Hepatocyte (in vitro differentiated cells): ENCODE data around the gene DVL1. TPM values are rescaled to one million over a fixed set of nuclear protein-coding genes. Genes with fewer than 3 reads are reported as not detected.

Experiments
- DNase-seq: peaks from one replicate; pipeline ENCODE4 v3.0.0-alpha.2; 2016; ENCODE audit warnings: low spot score
- H2AFZ ChIP-seq: fragments of 200-600 bp; sonication (generic); 2 replicates; pipeline ENCODE4 v1.6.0; 2016; ENCODE audit warnings: antibody characterized with exemption, mild to moderate bottlenecking
- H3K27ac ChIP-seq: fragments of 200-600 bp; sonication (generic); 2 replicates; pipeline ENCODE4 v1.5.1; 2016; ENCODE audit warnings: mild to moderate bottlenecking
- H3K27me3 ChIP-seq: fragments of 200-600 bp; sonication (generic); 2 replicates; pipeline ENCODE4 v1.6.1; 2016
- H3K36me3 ChIP-seq: fragments of 200-600 bp; sonication (generic); replicated peaks from 2 replicates; pipeline ENCODE4 v1.5.1; 2016; ENCODE audit warnings: low read depth; ENCODE audit not compliant: insufficient read depth
- H3K4me1 ChIP-seq: fragments of 200-600 bp; sonication (generic); 2 replicates; pipeline ENCODE4 v1.5.1; 2016; ENCODE audit warnings: mild to moderate bottlenecking, moderate library complexity; ENCODE audit not compliant: insufficient read depth
- H3K4me2 ChIP-seq: fragments of 200-600 bp; sonication (generic); 2 replicates; pipeline ENCODE4 v1.6.0; 2016
- H3K4me3 ChIP-seq: fragments of 200-600 bp; sonication (generic); 2 replicates; pipeline ENCODE4 v1.5.1; 2016; ENCODE audit warnings: mild to moderate bottlenecking
- H3K79me2 ChIP-seq: fragments of 200-600 bp; sonication (generic); 2 replicates; pipeline ENCODE4 v1.6.0; 2017; ENCODE audit warnings: mild to moderate bottlenecking
- H3K9me2 ChIP-seq: fragments of 200-600 bp; sonication (generic); replicated peaks from 2 replicates; pipeline ENCODE4 v1.6.0; 2017; ENCODE audit warnings: mild to moderate bottlenecking; ENCODE audit not compliant: insufficient read depth
- H3K9me3 ChIP-seq: fragments of 200-600 bp; sonication (generic); 2 replicates; pipeline ENCODE4 v1.5.1; 2016; ENCODE audit warnings: low read depth, mild to moderate bottlenecking
- H4K20me1 ChIP-seq: fragments of 200-600 bp; sonication (generic); 2 replicates; pipeline ENCODE4 v1.6.0; 2016; ENCODE audit warnings: mild to moderate bottlenecking; ENCODE audit not compliant: insufficient read depth, poor library complexity, severe bottlenecking
- EZH2 ChIP-seq: fragments of 200-600 bp; sonication (generic); IDR thresholded peaks from 2 replicates; pipeline ENCODE4 v1.6.1; 2016; ENCODE audit warnings: antibody characterized with exemption, mild to moderate bottlenecking, borderline replicate concordance
- EZH2phosphoT487 ChIP-seq: fragments of 200-600 bp; sonication (generic); IDR thresholded peaks from one replicate; pipeline ENCODE4 v1.6.1; 2018; ENCODE audit warnings: antibody characterized with exemption, mild to moderate bottlenecking, low read depth, moderate library complexity; ENCODE audit not compliant: unreplicated experiment, severe bottlenecking
- WGBS: methylation state at CpG from one replicate; pipeline ENCODE4 v1.1.6; 2016; ENCODE audit warnings: low lambda C conversion rate; ENCODE audit errors: missing lambda C conversion rate; 5-methylcytosine and 5-hydroxymethylcytosine counted together
- polyA plus RNA-seq: library from polyadenylated mRNA; unstranded; fragments of >200 nt; fragmentation: Nextera tagmentation; extraction: Ambion mirVana; gene quantifications from 2 replicates; pipeline ENCODE4 v1.2.1, GENCODE V29; 2016
- total RNA-seq: library from RNA; depleted of rRNA; stranded (reverse); fragments of >200 nt; gene quantifications from 2 replicates; pipeline ENCODE4 v1.2.3, GENCODE V29; 2014
- TF ChIP-seq, protein P1 (sequence below): fragments of 200-600 bp; sonication (generic); IDR thresholded peaks from 2 replicates; pipeline ENCODE4 v1.5.1; 2016; ENCODE audit warnings: antibody characterized with exemption, mild to moderate bottlenecking; ENCODE audit not compliant: poor library complexity

Gene DVL1
- total and polyA plus RNA-seq, 2 experiments from 2014 or later: 49.1 to 61.6 TPM

DNA sequence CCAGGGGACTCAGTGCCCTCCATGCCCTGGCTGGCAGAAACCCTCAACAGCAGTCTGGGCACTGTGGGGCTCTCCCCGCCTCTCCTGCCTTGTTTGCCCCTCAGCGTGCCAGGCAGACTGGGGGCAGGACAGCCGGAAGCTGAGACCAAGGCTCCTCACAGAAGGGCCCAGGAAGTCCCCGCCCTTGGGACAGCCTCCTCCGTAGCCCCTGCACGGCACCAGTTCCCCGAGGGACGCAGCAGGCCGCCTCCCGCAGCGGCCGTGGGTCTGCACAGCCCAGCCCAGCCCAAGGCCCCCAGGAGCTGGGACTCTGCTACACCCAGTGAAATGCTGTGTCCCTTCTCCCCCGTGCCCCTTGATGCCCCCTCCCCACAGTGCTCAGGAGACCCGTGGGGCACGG lies 21.0 kb downstream of the DVL1 start:
- H3K4me2 ChIP-seq: no peak overlapping the region
- TF ChIP-seq EZH2 (no peak), EZH2phosphoT487 (no peak)
- TF ChIP-seq, protein P1, sequence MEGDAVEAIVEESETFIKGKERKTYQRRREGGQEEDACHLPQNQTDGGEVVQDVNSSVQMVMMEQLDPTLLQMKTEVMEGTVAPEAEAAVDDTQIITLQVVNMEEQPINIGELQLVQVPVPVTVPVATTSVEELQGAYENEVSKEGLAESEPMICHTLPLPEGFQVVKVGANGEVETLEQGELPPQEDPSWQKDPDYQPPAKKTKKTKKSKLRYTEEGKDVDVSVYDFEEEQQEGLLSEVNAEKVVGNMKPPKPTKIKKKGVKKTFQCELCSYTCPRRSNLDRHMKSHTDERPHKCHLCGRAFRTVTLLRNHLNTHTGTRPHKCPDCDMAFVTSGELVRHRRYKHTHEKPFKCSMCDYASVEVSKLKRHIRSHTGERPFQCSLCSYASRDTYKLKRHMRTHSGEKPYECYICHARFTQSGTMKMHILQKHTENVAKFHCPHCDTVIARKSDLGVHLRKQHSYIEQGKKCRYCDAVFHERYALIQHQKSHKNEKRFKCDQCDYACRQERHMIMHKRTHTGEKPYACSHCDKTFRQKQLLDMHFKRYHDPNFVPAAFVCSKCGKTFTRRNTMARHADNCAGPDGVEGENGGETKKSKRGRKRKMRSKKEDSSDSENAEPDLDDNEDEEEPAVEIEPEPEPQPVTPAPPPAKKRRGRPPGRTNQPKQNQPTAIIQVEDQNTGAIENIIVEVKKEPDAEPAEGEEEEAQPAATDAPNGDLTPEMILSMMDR: no peak
- peaks cover 32% of the 10 kb centered on the region for H3K79me2 ChIP-seq
- no peak overlapping the region for H2AFZ ChIP-seq
- H4K20me1 ChIP-seq: peaks cover 17% of the 10 kb centered on the region
- H3K36me3 ChIP-seq: no peaks in the 10 kb centered on the region
- H3K27me3 ChIP-seq: no peaks in the 10 kb centered on the region
- DNase-seq: no peak
- no peak overlapping the region for H3K27ac ChIP-seq
- H3K4me1 ChIP-seq: peaks cover 24% of the 10 kb centered on the region
- no peaks in the 10 kb centered on the region for H3K9me2 ChIP-seq
- no peaks in the 10 kb centered on the region for H3K9me3 ChIP-seq
- WGBS: 93% methylated on average over 15 of the region's 15 CpGs
- H3K4me3 ChIP-seq: no peak overlapping the region

DNA sequence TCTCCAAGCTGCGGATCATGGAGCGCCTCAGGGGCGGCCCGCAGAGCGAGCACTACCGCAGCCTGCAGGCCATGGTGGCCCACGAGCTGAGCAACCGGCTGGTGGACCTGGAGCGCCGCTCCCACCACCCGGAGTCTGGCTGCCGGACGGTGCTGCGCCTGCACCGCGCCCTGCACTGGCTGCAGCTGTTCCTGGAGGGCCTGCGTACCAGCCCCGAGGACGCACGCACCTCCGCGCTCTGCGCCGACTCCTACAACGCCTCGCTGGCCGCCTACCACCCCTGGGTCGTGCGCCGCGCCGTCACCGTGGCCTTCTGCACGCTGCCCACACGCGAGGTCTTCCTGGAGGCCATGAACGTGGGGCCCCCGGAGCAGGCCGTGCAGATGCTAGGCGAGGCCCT lies 21.9 kb downstream of the DVL1 start:
- Histone ChIP-seq H3K27ac (no peak overlapping the region), H3K4me2 (no peak overlapping the region), H2AFZ (no peak overlapping the region), H3K79me2 (peaks cover 40% of the 10 kb centered on the region), H3K4me1 (peaks cover 28% of the 10 kb centered on the region), H3K36me3 (no peaks in the 10 kb centered on the region), H3K27me3 (no peaks in the 10 kb centered on the region), H3K4me3 (no peak overlapping the region), H3K9me3 (no peaks in the 10 kb centered on the region), H3K9me2 (no peaks in the 10 kb centered on the region), H4K20me1 (peaks cover 22% of the 10 kb centered on the region)
- no peak for TF ChIP-seq EZH2phosphoT487
- no peak for TF ChIP-seq EZH2
- TF ChIP-seq, protein P1: no peak
- 97% methylated on average over 30 of the region's 40 CpGs for WGBS
- DNase-seq: no peak

DNA sequence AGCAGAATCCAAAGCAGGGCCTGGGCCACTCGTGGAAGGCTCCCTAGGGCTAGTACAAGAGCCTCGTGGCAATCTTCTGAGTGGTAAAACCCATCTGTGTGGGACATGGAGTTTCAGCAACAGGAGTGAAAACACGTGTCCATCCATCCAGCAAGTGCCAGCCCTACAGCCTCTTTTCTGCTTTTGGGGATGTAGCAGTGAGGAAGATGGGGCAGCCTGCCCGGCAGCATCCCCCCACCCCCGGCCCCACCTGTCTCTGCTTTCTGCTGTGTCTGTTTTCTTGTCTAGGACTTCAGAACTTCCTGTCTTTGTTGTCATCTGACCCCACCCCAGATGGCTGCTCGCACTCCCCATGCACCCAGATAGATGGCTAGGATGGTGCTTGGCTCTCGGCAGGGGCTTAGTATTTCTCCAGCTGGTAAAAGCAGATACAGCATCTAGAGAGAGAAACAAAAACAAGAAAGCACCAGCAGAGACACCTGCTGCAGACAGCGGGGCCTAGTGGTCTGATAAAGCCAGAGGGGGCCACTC lies 23.1 kb downstream of the DVL1 start:
- 93% methylated on average over 8 of the region's 8 CpGs for WGBS
- Histone ChIP-seq H3K79me2 (peaks cover 51% of the 10 kb centered on the region), H3K4me2 (peak overlapping the region; percentile 95), H3K9me2 (no peaks in the 10 kb centered on the region), H4K20me1 (peaks cover 28% of the 10 kb centered on the region), H2AFZ (no peak overlapping the region), H3K4me3 (no peak overlapping the region), H3K4me1 (peaks cover 23% of the 10 kb centered on the region), H3K9me3 (no peaks in the 10 kb centered on the region), H3K27ac (no peak overlapping the region), H3K36me3 (no peaks in the 10 kb centered on the region), H3K27me3 (no peaks in the 10 kb centered on the region)
- TF ChIP-seq, protein P1: no peak
- no peak for TF ChIP-seq EZH2phosphoT487
- TF ChIP-seq EZH2: no peak
- DNase-seq: no peak
